ENCODE results near the gene TRIB2. TPM values are rescaled to one million over a fixed set of nuclear protein-coding genes. Genes with fewer than 3 reads are reported as not detected.

Gene TRIB2
- total and polyA plus RNA-seq, 2 of the 4 experiments (the other 2 are of a cell fraction), result 12.0 to 12.7 TPM

GRCh38 chr2:12728221-12728777 is 11.6 kb downstream of the TRIB2 start:
- WGBS, 2 experiments (ENCODE audit: extremely low coverage in 2 of 2, insufficient read length in 1 of 2), result 100% methylated on average over 2 of the region's 9 CpGs; no CpG with 5 or more reads in 1 of the 2 experiments
- H2AK5ac ChIP-seq (ENCODE audit: low read depth, low read length), result no peak overlapping the region
- H3K9me3 ChIP-seq (ENCODE audit: control insufficient read depth, insufficient read depth, low read length), result no peaks in the 10 kb centered on the region
- no peak overlapping the region for H3K4ac ChIP-seq (ENCODE audit: low read depth, low read length)
- H2BK15ac ChIP-seq (ENCODE audit: low read depth, low read length), result no peak overlapping the region
- peaks cover 66% of the 10 kb centered on the region for H3K36me3 ChIP-seq (ENCODE audit: control insufficient read depth, insufficient read depth, low read length)
- H2BK5ac ChIP-seq (ENCODE audit: low read depth, low read length, poor library complexity, severe bottlenecking), result no peak overlapping the region
- peaks cover 3% of the 10 kb centered on the region; the same call in 1 of the 2 replicates for H3K4me1 ChIP-seq (ENCODE audit: control insufficient read depth, insufficient read depth, low read length)
- H3K4me3 ChIP-seq (ENCODE audit: insufficient read depth, low read depth, low read length), result no peak overlapping the region
- CTCF ChIA-PET, result no interaction called here
- POLR2A ChIA-PET (ENCODE audit: unreplicated experiment), result no interaction called here
- H4K5ac ChIP-seq (ENCODE audit: low read depth, low read length), result no peak overlapping the region
- H2AFZ ChIP-seq (replicated peaks; ENCODE audit: low read length, poor library complexity), result no peak overlapping the region
- H2BK20ac ChIP-seq (ENCODE audit: low read depth, low read length), result no peak overlapping the region
- no peak overlapping the region for H2BK120ac ChIP-seq (ENCODE audit: low read depth, low read length)
- peaks cover 20% of the 10 kb centered on the region for H3K9me1 ChIP-seq (ENCODE audit: insufficient read depth, low read length)
- H3K9ac ChIP-seq (ENCODE audit: low read depth, low read length), result no peak overlapping the region
- in situ Hi-C loops (cut with MboI; ENCODE audit: low sequenced_read_pairs), result no loop called here
- ATAC-seq (ENCODE audit: low read depth), result no peak
- peaks cover 53 to 92% of the 10 kb centered on the region in 2 experiments for H3K79me1 ChIP-seq (ENCODE audit: low read depth in 1 of 2, low read length in 2 of 2)
- TF ChIP-seq BHLHE40 (IDR thresholded peaks at IDR 0.05; ENCODE audit: low read depth, low read length) (no peak), POLR2A (IDR thresholded peaks at IDR 0.05; ENCODE audit: low read depth, low read length) (no peak), CEBPB (IDR thresholded peaks at IDR 0.05; ENCODE audit: low read depth, low read length) (no peak), FOS (IDR thresholded peaks at IDR 0.05; ENCODE audit: low read depth, low read length) (no peak), SMC3 (IDR thresholded peaks at IDR 0.05; ENCODE audit: low read depth, low read length) (no peak)
- no peak overlapping the region for H4K8ac ChIP-seq (ENCODE audit: low read depth in 2 of 2, low read length in 2 of 2)
- H3K18ac ChIP-seq (ENCODE audit: low read depth, low read length), result no peak overlapping the region
- H3K14ac ChIP-seq (replicated peaks; ENCODE audit: low read depth, low read length), result no peak overlapping the region
- intact Hi-C loops (cut with micrococcal nuclease), result no loop called here
- peaks cover 40% of the 10 kb centered on the region for H4K20me1 ChIP-seq (ENCODE audit: insufficient read depth, low read length)
- no peak overlapping the region for H3K4me2 ChIP-seq (ENCODE audit: low read depth, low read length)
- no peak overlapping the region for H2AK9ac ChIP-seq (replicated peaks; ENCODE audit: low read depth, low read length, poor library complexity)
- no peak overlapping the region for H3K27ac ChIP-seq (ENCODE audit: insufficient read depth, low read length)
- dilution Hi-C loops (cut with HindIII; ENCODE audit: low sequenced_read_pairs, unreplicated experiment), result no loop called here
- H3K23ac ChIP-seq (ENCODE audit: low read depth, low read length), result no peak overlapping the region
- BruUV-seq (replicated peaks), result no TSS peak
- H3K56ac ChIP-seq (ENCODE audit: extremely low read depth, insufficient read depth, low read length), result no peak overlapping the region
- no peak for DNase-seq
- no peak overlapping the region for H4K91ac ChIP-seq (ENCODE audit: insufficient read depth, low read depth, low read length)
- H3K27me3 ChIP-seq (ENCODE audit: control insufficient read depth, insufficient read depth, low read length), result no peaks in the 10 kb centered on the region
